HepG2 (cell line): ENCODE measurements around the gene CEL.

Source experiments
- ARNT ChIP-seq: fragments of 450-650 bp; IDR thresholded peaks from 2 replicates; pipeline ENCODE4 v1.6.1; 2017
- PHF8 ChIP-seq: sonication (generic); formaldehyde crosslinking; IDR thresholded peaks from 2 replicates; pipeline ENCODE4 v1.5.0; 2020; ENCODE audit warnings: missing genetic modification reagents
- ZFP36 ChIP-seq: fragments of 150-350 bp; IDR thresholded peaks from 2 replicates; pipeline ENCODE4 v1.6.1; 2018; ENCODE audit warnings: borderline replicate concordance, low read length, low read depth; ENCODE audit not compliant: partially characterized antibody
- ZNF12 ChIP-seq: sonication (generic); formaldehyde crosslinking; IDR thresholded peaks from 2 replicates; pipeline ENCODE4 v1.5.0; 2020; ENCODE audit warnings: missing genetic modification reagents
- TF ChIP-seq, protein P1 (sequence below): IDR thresholded peaks from 2 replicates; pipeline ENCODE4 v1.6.1; 2012; ENCODE audit warnings: inconsistent platforms
- TF ChIP-seq, protein P2 (sequence below): sonication (generic); formaldehyde crosslinking; IDR thresholded peaks from 2 replicates; pipeline ENCODE4 v1.4.0; 2020; ENCODE audit warnings: missing genetic modification reagents, borderline replicate concordance
- TF ChIP-seq, protein P3 (sequence below): sonication (generic); formaldehyde crosslinking; IDR thresholded peaks from 2 replicates; pipeline ENCODE4 v1.5.0; 2020; ENCODE audit warnings: mild to moderate bottlenecking, missing genetic modification reagents, moderate library complexity
- TF ChIP-seq, protein P4 (sequence below): sonication (generic); formaldehyde crosslinking; IDR thresholded peaks from 2 replicates; pipeline ENCODE4 v1.4.0; 2020; ENCODE audit warnings: missing genetic modification reagents, mild to moderate bottlenecking, borderline replicate concordance

DNA sequence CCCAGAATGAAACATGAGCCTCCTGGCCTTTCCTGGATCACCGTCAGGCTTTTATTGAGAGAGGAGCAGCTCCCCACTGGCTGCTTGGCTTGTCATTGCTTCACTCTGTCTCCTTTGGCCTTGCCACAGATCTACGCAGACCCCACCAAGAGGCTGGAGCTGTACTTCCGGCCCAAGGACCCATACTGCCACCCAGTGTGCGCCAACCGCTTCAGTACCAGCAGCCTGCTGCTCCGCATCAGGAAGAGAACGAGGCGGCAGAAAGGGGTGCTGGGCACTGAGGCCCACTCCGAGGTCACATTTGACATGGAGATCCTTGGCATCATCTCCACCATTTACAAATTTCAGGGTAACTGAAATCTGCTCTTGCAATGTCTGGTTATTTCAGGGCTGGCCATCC lies 19.8 kb upstream of the CEL start:
- TF ChIP-seq, protein P1, sequence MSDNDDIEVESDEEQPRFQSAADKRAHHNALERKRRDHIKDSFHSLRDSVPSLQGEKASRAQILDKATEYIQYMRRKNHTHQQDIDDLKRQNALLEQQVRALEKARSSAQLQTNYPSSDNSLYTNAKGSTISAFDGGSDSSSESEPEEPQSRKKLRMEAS = no peak
- TF ChIP-seq ARNT (no peak), PHF8 (CRISPR knock-in tag) (no peak), ZFP36 (no peak), ZNF12 (no peak)
- TF ChIP-seq, protein P2, sequence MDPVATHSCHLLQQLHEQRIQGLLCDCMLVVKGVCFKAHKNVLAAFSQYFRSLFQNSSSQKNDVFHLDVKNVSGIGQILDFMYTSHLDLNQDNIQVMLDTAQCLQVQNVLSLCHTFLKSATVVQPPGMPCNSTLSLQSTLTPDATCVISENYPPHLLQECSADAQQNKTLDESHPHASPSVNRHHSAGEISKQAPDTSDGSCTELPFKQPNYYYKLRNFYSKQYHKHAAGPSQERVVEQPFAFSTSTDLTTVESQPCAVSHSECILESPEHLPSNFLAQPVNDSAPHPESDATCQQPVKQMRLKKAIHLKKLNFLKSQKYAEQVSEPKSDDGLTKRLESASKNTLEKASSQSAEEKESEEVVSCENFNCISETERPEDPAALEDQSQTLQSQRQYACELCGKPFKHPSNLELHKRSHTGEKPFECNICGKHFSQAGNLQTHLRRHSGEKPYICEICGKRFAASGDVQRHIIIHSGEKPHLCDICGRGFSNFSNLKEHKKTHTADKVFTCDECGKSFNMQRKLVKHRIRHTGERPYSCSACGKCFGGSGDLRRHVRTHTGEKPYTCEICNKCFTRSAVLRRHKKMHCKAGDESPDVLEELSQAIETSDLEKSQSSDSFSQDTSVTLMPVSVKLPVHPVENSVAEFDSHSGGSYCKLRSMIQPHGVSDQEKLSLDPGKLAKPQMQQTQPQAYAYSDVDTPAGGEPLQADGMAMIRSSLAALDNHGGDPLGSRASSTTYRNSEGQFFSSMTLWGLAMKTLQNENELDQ (CRISPR knock-in tag) = no peak
- TF ChIP-seq, protein P3, sequence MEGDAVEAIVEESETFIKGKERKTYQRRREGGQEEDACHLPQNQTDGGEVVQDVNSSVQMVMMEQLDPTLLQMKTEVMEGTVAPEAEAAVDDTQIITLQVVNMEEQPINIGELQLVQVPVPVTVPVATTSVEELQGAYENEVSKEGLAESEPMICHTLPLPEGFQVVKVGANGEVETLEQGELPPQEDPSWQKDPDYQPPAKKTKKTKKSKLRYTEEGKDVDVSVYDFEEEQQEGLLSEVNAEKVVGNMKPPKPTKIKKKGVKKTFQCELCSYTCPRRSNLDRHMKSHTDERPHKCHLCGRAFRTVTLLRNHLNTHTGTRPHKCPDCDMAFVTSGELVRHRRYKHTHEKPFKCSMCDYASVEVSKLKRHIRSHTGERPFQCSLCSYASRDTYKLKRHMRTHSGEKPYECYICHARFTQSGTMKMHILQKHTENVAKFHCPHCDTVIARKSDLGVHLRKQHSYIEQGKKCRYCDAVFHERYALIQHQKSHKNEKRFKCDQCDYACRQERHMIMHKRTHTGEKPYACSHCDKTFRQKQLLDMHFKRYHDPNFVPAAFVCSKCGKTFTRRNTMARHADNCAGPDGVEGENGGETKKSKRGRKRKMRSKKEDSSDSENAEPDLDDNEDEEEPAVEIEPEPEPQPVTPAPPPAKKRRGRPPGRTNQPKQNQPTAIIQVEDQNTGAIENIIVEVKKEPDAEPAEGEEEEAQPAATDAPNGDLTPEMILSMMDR (CRISPR knock-in tag) = no peak
- TF ChIP-seq, protein P4, sequence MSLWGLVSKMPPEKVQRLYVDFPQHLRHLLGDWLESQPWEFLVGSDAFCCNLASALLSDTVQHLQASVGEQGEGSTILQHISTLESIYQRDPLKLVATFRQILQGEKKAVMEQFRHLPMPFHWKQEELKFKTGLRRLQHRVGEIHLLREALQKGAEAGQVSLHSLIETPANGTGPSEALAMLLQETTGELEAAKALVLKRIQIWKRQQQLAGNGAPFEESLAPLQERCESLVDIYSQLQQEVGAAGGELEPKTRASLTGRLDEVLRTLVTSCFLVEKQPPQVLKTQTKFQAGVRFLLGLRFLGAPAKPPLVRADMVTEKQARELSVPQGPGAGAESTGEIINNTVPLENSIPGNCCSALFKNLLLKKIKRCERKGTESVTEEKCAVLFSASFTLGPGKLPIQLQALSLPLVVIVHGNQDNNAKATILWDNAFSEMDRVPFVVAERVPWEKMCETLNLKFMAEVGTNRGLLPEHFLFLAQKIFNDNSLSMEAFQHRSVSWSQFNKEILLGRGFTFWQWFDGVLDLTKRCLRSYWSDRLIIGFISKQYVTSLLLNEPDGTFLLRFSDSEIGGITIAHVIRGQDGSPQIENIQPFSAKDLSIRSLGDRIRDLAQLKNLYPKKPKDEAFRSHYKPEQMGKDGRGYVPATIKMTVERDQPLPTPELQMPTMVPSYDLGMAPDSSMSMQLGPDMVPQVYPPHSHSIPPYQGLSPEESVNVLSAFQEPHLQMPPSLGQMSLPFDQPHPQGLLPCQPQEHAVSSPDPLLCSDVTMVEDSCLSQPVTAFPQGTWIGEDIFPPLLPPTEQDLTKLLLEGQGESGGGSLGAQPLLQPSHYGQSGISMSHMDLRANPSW (CRISPR knock-in tag) = no peak
